Germinal center (tissue), 1 donor: ENCODE measurements around the gene DNAH9.

Experiments used
- DNase-seq: peaks from one replicate; pipeline ENCODE4 v3.0.0; 2012; ENCODE audit warnings: mixed read lengths, low spot score

Gene DNAH9

DNA sequence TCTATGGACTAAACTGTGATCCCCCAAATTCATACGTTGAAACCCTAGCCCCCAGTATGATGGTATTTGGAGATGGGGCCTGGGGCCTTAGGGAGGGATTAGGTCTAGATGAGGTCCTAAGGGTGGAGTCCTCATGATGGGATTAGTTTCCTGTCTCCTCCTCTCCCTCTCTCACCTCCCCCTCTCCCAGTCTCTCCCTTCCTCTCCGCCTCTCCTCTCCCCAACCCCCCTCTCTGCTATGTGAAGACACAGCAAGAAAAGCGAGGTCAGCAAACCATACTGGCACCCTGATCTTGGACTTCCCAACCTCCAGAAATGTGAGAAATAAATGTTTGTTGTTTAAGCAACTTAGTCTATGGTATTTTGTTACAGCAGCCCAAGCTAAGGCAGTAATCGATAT, 383.6 kb downstream of the DNAH9 start:
- DNase-seq, result no peak

DNA sequence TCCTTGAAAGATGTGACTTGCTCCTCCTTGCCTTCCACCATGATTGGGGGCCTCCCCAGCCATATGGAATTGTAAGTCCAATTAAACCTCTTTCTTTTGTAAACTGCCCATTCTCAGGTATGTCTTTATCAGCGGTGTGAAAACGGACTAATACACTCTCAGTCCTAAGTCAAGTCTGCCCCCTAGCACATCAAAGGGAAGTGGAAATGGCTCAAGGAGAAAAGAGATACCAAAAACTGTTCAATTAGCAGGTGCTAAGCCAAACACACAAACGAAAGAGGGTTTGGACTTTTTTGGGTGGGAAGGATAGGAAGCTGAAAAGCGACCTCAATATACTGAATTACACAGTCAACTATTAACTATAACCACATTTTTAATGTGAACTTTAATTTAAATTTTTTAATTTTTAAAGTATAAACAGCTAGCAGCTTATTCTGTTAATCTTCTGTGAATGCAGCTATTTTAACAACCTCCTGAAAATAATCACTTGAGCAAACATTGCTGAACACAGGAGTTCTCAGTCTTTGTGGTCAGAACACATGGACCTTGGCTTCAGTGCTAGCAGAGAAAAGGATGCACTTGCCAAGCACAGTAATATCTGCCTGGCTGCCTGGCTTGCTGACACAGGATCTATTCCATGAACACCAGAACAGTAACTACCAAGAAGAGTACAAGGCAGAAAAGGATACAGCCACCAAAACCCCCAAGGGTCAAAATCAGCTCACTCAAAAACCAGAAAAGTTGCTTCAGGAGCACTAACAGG, 388.1 kb downstream of the DNAH9 start:
- DNase-seq, result no peak

DNA sequence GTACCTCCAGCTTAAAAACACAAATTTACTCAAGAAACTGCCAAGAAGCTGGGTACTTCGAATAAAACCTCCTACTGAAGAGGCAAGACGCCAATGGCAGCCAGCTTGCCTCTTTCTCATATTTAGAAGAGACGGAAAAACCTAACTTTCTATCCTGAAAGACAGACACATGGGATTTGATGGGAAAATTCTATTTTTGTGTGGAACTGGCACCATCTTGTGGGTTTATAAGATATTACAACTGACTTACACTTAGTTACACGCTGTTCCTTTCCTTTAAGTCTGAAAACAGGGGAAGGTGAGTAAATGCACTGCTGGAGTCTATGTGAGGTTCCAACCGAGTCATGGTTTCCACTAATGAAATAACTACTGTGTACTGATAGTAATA, 388.7 kb downstream of the DNAH9 start:
- DNase-seq, result no peak

DNA sequence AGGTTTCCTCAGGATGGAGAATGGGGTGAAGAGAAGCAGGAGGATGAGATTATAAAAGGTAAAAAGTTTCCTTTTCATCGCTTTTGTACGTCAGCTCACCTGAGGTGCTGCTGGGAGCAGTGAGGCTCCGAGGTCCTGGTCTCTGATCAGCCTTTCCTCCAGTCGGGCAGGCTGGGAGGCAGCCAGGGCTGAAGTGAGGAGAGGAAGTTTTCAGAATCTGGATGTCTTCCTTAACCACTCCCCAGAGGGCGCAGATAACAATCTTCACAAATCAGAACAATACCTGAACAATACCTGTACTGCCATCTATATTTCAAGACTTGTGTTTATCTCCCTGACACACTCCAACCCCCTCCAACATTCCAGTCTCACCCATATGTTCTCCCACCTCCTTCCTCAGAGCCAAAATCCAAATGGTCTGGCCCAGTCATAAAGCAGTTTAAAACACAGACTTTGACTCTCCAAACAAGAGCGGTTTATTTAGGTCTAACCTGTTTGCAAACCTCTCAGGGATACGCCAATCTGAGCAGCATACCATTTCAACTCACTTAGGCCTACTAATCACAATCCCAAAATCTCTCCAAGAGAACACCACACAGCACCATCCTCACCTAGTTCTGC, 392.2 kb downstream of the DNAH9 start:
- DNase-seq, result no peak

DNA sequence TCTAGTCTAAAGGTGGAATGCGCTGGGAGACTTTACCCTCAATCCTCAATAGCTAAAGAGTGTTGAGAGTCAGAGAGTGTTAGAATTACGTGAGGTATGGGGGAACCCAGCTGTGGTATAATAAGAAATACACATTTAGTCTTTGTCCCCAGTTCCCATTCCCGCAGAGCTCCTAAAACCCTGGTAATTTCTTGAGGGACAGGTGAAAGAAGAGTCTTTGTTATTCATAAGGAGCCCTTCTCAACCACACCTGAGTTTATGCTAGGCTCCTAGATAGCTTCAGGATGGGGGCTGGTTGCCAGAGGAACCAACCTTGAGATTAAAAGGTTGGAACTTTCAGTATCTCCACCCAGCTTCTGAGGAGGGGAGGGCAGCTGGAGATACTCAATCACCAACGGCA, 393.2 kb downstream of the DNAH9 start:
- no peak for DNase-seq

DNA sequence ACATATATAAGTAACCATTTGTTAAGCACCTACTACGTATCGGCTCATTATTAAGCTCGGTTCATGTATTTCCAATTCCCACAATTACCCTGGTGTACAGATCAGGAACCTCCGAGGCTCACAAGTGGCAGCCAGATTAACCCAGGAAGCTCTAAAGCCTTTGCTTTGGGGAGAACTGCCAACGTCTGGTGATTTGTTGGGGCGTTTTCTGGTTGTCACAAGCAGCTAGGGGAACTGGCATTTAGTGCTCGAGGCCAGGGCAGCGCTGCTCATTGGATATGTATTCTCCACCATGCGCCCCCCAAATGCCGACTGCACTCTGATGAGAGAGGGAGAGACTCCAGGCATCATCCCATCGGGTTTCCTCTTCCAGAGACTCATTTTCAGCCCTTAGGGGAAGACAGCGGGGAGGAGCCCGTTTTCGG, 398.5 kb downstream of the DNAH9 start:
- DNase-seq, result peak; percentile 51

DNA sequence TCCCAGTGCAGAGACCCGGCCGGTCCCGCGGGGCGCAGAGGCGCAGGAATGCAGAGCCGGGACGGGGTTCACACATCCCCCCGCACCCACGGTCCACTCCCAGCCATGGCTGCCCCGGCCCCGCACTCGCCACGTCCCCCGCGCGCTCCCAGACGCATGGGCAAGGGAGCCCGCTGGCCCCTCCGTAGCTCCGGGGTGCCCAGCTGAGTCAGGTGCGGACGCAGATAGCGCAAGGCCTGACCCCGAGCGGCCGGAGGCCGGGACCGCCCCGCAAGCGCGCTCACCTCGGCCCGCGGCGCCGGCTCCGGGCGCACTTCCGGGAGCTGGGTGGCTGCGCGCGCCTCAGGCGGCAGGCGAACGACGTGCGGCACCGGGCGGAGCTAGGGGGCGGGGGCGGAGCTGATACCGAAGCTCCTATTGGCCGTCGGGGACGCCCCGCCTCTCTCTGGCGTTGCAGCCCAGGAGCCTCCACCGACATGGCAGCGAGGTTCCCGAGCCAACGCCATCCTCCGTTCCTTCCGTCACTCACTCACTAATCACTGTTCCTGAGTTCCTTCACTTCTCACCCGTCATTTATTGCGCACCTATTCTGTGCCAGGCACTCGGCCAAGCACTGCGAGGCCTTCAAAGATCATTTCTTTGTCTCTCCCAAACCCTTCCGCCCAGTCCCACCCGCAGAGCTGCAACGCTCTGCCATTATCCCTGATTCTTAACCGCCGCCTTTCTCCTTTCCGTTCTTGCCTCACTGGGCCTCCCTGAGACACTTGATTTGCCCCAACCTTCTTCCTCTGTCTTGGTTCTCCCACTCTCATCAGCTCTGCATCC, 399.1 kb downstream of the DNAH9 start, which contains the start of gene ZNF18:
ZNF18 (minus strand) TSS at position 329 of the 825 bp plus-strand sequence. CDS start 4,646 bp downstream, outside the sequence.
- DNase-seq, result peak; percentile 98

DNA sequence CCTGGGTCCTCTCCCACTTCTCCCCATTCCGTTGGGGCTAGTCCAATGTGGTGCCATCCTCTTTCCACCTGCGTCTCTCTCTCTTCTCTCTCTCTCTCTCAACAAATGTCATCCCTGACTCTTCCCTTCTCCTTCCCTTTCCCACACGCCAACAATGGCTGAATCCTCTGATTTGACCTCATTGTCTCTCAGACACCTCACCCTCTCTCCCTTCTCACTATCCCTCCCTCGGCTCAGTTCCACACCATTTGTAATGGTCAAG, 399.6 kb downstream of the DNAH9 start:
- DNase-seq, result no peak

DNA sequence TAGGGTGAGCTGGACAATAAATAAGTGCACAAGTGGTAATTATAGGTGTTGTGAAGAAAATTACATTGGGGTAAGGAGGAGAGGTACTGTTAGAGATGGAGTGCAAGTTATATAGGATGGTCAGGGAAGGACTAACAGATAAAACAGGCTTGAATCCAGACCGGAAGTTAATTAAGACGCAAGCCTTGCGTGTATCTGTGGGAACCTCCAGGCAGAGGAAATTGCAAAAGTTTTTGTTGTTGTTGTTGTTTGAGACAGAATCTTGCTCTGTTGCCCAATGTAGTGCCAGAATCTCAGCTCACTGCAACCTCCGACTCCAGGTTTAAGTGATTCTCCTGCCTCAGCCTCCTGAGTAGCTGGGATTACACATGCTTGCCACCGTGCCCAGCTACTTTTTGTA, 401.4 kb downstream of the DNAH9 start:
- no peak for DNase-seq

DNA sequence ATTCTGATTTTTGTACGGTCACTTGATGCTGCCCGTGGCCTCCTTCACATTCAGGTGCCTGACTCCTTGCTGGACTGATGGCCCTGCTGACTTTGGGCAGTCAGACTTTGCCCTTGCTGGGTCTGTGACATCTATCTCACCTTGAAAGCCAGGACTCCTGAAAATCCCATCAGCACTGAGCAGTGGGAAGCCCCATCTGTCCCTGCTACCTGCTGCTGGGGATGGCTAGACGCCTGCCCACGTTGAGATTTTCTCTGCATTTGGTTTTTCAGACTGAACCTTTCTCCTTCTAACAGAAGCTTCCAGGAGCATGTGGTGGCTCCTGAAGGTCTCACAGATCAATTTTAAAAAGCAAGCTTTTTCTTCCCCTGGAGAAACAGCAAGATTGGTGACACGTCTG, 409.2 kb downstream of the DNAH9 start:
- no peak for DNase-seq
